ENCODE measurements around the gene FBXW4.
"Not testable (repeated sequence)": the region's sequence is repeated elsewhere in the genome, so short reads cannot be mapped to it uniquely, and the experiment has no call there.

FBXW4 gene

GRCh38 chr10:101615525-101616116, 79.3 kb downstream of the FBXW4 start:
- no peak for DNase-seq

GRCh38 chr10:101614663-101615524, 80.1 kb downstream of the FBXW4 start:
- DNase-seq = peak in 1 of 2 experiments; percentile 19

GRCh38 chr10:101613646-101614045, 81.3 kb downstream of the FBXW4 start:
- no peak for DNase-seq

DNA sequence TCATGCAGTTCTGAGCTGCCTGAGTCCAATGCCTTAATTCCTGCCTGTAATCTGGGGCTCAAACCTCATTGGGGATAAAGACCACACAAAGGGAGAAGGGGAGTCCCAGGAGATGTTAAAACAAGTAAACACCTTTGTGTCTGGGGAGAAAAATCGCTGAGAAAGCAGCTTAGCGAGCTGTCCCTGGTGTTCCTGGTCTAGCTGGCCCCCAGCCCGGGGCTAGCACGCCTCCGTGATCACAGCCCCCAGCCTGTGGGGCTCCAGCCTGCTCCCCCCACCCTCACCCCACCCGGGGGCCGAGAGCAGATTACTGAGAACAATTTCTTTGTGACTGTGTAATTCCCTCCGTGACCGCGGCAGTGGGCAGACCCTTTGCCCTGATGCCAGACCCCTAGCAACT, 82.1 kb downstream of the FBXW4 start:
- no peak for DNase-seq

- no peak for DNase-seq
Measured at GRCh38 chr10:101612086-101612485, 82.9 kb downstream of the FBXW4 start.

DNA sequence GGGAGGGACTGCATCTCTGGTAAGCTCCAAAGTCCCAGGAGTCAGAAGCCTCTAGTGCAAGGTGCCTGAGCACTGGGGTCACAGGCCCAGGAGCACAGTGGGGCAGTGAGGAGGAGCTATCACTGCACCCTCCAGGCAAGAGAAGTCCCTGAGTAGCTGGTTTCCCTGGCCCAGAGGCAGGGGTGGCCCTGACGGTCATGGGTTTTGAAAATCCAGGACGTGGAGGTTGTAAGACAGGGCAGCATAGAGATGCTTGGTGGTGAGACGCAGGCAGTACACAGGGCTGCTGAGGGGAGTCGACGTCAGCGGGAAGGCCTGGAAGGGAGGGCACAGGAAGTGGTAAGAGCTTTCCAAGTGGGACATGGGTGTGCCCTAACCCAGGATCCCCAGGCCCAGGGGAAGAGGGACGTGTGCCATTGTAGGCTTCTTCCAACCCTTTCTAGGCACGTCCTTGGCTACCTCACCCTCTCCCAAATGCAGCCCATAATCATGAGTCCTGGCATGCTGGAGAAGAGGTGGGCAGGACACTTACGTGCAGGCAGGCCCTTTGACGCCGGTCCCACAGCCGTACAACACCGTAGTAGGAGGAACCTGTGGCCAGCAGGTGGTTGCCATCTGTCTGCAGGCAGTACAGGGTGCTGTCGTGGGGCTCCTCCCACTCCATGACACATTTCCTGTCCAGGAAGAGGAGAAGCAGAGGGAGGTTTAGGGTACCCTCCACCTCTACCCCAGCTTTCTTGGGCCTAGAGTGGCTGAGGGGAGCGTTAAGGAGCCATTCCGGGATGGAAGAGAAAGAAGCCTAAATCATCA, 83.7 kb downstream of the FBXW4 start:
- no peak for DNase-seq

DNA sequence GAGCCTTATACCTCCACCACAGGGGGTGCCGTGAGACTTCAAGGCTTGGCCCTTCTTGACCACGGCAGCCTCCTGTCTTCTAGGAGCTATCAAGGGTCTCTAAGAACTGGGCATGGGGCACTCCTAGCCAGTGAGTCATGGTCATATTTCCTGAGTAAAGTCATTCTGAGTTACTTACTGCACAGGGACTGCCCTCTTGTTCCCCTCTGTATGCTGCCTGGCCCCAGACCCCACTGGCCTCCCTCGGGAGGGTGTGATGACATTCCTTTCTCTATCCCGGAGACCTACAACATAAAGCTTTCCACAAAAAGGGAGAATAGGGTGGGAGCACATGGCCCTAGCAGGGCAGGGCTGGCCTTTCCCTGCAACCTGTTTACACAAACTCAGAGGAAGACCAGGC, 85.5 kb downstream of the FBXW4 start:
- no peak for DNase-seq

GRCh38 chr10:101607124-101607523, 87.8 kb downstream of the FBXW4 start:
- DNase-seq = no peak

DNA sequence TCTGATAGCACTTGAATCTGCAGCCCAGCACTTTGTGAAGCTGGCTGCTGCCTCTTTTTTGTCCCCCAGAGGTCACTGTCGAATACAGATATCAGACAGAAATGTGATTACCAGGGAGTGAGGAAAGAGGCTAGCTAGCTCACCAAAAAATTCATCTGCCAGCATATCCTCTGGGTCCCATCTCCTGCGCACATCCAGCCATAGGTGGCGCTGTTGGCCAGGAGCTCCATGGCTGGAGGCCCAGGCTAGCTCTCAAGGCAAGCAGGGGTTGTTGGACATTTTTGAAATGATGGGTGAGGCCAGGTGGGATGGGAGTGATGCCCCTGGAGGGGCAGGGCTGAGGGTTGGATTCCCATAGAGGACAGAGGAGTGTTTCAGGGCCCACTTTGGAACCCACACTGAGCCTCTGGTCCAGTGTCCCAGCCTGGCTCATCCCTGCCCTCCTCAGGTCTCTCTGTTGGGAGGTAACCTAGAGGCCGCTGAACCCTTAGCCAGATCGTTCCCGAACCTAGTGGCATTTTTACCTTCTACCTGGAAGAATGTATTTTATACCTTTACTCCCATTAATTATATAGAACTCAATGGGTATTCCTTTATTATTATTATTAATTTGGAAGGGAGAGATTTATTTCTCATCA, 92.1 kb downstream of the FBXW4 start:
- DNase-seq = peak; percentile 63 to 70

- peak; percentile 56 to 80 for DNase-seq
Measured at GRCh38 chr10:101601541-101601940, 93.4 kb downstream of the FBXW4 start.

- peak; percentile 40 to 61 for DNase-seq
Measured at GRCh38 chr10:101597091-101597900, 97.7 kb downstream of the FBXW4 start.

DNA sequence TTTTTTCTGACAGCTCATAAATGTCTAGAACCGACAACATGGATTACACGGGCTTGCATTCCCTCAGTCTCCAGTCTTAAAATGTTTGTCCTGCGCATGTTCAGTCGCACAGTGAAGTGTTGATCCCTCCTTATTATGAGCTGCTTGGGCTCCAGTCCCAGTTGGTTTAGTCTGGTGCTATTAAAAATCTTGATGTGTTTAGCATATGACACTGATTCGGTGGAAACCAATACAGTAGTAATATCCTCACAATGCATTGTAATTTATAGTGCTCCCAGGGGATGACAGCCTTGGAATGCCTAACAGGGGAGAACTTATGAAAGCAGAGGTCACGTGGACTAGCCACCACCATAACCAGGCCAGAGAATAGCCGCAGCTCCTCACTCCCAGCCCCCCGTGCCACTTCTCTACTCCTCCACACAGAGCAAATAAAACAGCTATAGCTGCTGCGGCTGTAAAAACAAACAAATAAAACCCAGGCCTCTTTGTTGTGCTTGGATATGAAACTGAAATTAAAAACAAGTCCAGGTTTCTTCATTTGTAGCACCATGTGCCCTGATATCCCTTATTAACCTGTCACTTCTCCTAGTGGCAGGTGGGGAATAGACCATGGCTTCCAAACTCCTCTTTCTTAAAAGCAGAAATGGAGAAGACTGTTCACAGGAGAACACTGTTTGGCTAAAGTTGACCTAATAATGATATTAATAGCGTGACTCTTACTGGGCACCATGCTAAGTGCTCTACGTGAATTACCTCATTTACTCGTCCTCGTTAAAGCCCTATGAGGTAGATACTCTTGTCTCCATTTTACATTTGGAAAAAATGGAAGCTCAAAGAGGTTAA, 99.2 kb downstream of the FBXW4 start:
- no peak for DNase-seq

- not testable (repeated sequence) for DNase-seq
Measured at GRCh38 chr10:101593331-101593730, 101.6 kb downstream of the FBXW4 start.

DNA sequence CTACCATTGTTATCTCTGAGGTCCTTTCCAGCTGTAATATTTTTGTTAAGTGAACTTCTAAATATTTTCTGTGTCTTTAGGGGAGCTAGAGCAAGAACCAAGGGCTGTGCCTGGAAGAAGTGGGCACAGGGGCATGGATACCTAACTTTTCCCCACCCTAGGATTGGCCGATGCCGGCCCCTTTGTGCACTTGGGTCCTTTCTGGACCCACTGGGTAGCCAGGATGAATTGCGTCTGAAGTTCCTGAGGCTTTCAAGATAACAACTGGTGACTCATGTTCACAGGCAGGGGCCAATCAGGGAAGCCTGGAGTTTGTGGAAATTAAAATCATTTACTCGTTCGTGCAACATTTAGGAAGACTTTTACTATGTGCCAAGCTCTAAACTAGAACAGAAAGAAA, 106.1 kb downstream of the FBXW4 start:
- DNase-seq = no peak

DNA sequence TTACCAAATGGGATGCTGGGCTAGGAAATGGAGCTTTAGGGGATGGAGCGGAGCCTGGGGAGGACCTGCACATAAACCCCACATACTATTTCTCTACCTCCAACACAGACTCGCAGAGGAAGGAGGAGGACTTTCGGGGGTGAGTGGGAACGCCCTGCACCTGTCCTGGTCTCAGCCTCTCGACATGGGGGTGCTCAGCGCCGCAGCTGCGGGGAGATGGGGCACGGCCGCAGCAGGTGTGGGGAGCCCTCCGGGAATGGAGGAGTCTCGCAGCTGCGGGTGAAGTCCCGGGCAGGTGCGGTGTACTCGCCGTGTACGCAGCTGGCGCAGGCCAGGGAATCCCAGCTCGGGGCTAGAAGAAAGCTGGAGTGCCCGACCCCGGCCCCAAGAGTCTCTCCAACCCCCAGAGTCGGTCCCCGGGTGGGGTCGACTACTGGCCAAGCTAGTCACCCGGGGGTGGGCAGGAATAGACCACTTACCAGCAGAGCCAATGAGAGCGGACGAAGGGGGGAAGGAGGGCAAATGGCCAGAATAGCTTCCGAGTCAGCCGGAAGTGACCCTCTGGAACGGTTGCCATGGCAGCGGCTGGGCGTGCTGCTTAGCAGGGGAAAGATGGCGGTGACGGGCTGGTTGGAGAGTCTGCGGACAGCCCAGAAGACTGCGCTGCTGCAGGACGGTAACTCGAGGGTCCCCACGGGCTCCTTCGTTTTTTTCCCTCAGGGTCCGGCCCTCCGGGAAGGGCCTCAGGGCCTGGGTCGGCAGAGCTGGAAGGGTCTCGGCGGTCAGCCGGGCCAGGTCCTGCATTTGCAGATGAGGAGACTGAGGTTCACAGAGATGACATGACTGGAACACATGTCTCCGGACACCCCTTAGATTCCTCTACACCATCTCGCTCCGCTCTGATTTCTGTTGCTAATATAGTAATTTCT, 107.0 kb downstream of the FBXW4 start, which contains the start of the genes DPCD and POLL:
Gene DPCD (plus strand): TSS at position 597 of the 929 bp plus-strand sequence. CDS start 16 bp downstream, at position 613.
Gene POLL (minus strand): TSS at position 533 of the 929 bp plus-strand sequence. CDS start 897 bp downstream, outside the sequence.
- peak; percentile 38 to 83 for DNase-seq

GRCh38 chr10:101585841-101586240, 109.1 kb downstream of the FBXW4 start:
- DNase-seq = no peak

DNA sequence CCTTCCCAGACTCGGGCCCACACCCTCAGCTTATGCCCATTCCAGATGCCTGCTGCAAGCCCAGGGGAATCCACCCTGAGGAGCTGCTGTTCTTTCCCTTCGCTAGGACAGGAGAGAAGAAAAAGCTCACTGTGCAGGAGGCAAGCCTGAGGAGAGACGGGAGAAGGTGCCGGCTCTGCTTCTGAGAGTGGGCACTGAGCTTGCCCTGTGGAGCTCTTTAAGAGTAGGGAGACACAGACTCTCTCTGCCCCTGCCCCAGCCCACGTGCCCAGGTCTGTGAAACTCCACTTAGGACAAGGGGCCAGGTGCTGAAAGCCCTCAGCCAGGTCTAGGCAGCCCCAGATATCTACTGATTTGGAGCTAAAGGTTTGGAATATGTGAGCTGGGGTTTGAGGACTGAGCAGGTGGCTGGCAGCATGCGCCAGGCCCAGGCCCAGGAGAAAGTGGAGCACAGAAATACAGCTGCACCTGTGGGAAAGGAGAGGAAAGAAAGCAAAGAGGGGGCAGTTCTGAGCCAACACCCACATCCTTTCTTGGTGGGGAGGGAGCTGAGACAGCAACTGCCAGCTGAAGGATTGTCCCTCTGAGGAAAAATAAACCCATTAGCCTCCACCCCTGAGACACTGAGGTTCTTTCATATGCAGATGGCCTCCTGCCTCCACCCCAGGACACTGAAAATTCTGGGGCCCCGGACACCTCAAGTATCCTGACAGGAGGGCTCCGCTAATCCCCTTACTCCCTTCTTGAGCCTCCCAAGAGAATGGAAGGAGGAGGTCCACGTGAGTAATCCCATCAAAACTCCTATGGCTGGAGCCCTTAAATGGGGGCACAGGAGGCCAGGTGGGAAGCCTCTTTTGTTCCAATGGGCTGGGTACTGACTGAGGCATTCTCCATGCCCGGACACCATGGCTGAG, 114.2 kb downstream of the FBXW4 start:
- no peak for DNase-seq

DNA sequence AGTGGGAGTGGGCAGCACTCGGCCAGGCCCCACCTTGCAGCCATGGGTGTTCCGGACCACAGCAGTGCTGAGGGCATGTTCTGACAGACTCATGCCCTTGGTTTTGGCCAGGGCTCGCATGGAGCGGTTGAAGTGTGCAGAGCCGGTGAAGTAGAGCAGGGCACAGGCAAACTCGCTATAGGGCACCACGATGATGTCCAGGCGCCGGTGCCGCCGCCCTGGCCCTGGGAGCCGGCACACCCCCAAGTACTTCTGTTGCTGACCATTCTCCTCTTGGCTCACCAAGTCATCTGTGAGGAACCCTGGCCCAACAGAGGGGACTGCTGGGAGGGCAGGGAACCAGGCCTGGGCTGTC, 115.5 kb downstream of the FBXW4 start:
- no peak for DNase-seq

All from NCI-H524 (cell line).